Keratinocyte (primary cell): ENCODE results near the gene HOXD10. TPM values are rescaled to one million over a fixed set of nuclear protein-coding genes. Genes with fewer than 3 reads are reported as not detected.

Experiments
- DNase-seq: peaks from one replicate; pipeline ENCODE4 v3.0.0-alpha.2; 2011; ENCODE audit warnings: low read depth, missing footprints, low spot score
- FAIRE-seq: peaks from 2 replicates; lab custom pipeline; 2011; peaks lifted over from hg19 to GRCh38; lab: Jason Lieb, UNC
- H2AFZ ChIP-seq: 2 replicates; pipeline ENCODE4 v1.6.0; 2012; ENCODE audit warnings: low read length, control low read depth, inconsistent platforms; ENCODE audit not compliant: control insufficient read depth
- H3K27ac ChIP-seq: 2 replicates; pipeline ENCODE4 v1.5.1; 2011; ENCODE audit warnings: low read length; ENCODE audit not compliant: control insufficient read depth, insufficient read depth
- H3K27me3 ChIP-seq: 3 replicates; pipeline ENCODE4 v1.6.0; 2011; ENCODE audit warnings: low read length; ENCODE audit not compliant: control insufficient read depth, insufficient read depth; ENCODE audit errors: extremely low read depth
- H3K36me3 ChIP-seq, 2 experiments: 2 replicates in 1 of 2; 3 replicates in 1 of 2; pipeline ENCODE4 v1.5.1; 2011; ENCODE audit warnings: low read length in 2 of 2, mild to moderate bottlenecking in 1 of 2; ENCODE audit not compliant: control insufficient read depth in 2 of 2, insufficient read depth in 2 of 2; ENCODE audit errors: extremely low read depth in 1 of 2
- H3K4me1 ChIP-seq: 3 replicates; pipeline ENCODE4 v1.5.1; 2011; ENCODE audit warnings: low read length; ENCODE audit not compliant: control insufficient read depth, insufficient read depth; ENCODE audit errors: extremely low read depth
- H3K4me2 ChIP-seq: 3 replicates; pipeline ENCODE4 v1.6.0; 2011; ENCODE audit warnings: low read depth, low read length; ENCODE audit not compliant: control insufficient read depth, insufficient read depth; ENCODE audit errors: extremely low read depth
- H3K4me3 ChIP-seq, 3 experiments: fragments of 200-600 bp in 1 of 3; sonication (generic) in 1 of 3; 2 replicates in 2 of 3; 3 replicates in 1 of 3; pipeline ENCODE4 v1.5.1; 2011 to 2016; ENCODE audit warnings: low read length in 3 of 3, mild to moderate bottlenecking in 3 of 3, control low read depth in 2 of 3, inconsistent platforms in 1 of 3, low read depth in 1 of 3, mixed read lengths in 1 of 3, mixed run types in 1 of 3, moderate library complexity in 1 of 3; ENCODE audit not compliant: control insufficient read depth in 2 of 3, insufficient read depth in 2 of 3; ENCODE audit errors: extremely low read depth in 1 of 3
- H3K79me2 ChIP-seq: 2 replicates; pipeline ENCODE4 v1.6.0; 2012; ENCODE audit warnings: low read length; ENCODE audit not compliant: control insufficient read depth, insufficient read depth
- H3K9ac ChIP-seq: 3 replicates; pipeline ENCODE4 v1.6.0; 2011; ENCODE audit warnings: low read length; ENCODE audit not compliant: control insufficient read depth, insufficient read depth; ENCODE audit errors: extremely low read depth
- H3K9me1 ChIP-seq: 3 replicates; pipeline ENCODE4 v1.6.0; 2011; ENCODE audit warnings: low read length; ENCODE audit not compliant: control insufficient read depth, insufficient read depth; ENCODE audit errors: extremely low read depth
- H3K9me3 ChIP-seq: 2 replicates; pipeline ENCODE4 v1.5.1; 2012; ENCODE audit warnings: low read depth, low read length; ENCODE audit not compliant: control insufficient read depth
- H4K20me1 ChIP-seq: 3 replicates; pipeline ENCODE4 v1.6.0; 2011; ENCODE audit warnings: low read length; ENCODE audit not compliant: control insufficient read depth, insufficient read depth; ENCODE audit errors: extremely low read depth
- EZH2 ChIP-seq: IDR thresholded peaks from one replicate; pipeline ENCODE4 v1.6.1; 2012; ENCODE audit warnings: inconsistent platforms, mild to moderate bottlenecking, low read length, moderate library complexity
- dilution Hi-C: fragments of 300-500 bp; cut with MboI; formaldehyde crosslinking; loops from one replicate; pipeline ENCODE4 v1.7.0; 2020; ENCODE audit warnings: low sequenced_read_pairs; ENCODE audit not compliant: extremely low pct_ligation_motif_present
- polyA plus RNA-seq, 5 experiments: library from polyadenylated mRNA; depleted of rRNA in 3 of 5; stranded (reverse) in 3 of 5; stranded (forward) in 1 of 5; unstranded in 1 of 5; fragments of >200 nt; gene quantifications; 1 replicate in 1 of 5; 2 replicates in 3 of 5; 3 replicates in 1 of 5; pipeline versions ENCODE4 v1.2.1 to v1.2.3, GENCODE V29; 2011 to 2012; ENCODE audit warnings: missing spikeins in 2 of 5, low read depth in 1 of 5, low replicate concordance in 1 of 5
- TF ChIP-seq, protein P1 (sequence below), 3 experiments: IDR thresholded peaks in 1 of 3; conservative IDR thresholded peaks in 1 of 3; optimal IDR thresholded peaks in 1 of 3; 2 replicates in 2 of 3; 3 replicates in 1 of 3; pipeline versions ENCODE3 to v1.5.1; 2011; ENCODE audit warnings: low read length in 3 of 3, mild to moderate bottlenecking in 3 of 3, moderate library complexity in 2 of 3, control low read depth in 1 of 3, inconsistent platforms in 1 of 3; ENCODE audit not compliant: insufficient read depth in 2 of 3; ENCODE audit errors: extremely low read depth in 1 of 3

Gene HOXD10
- polyA plus RNA-seq, 1 donor (not counting 4 experiments of a cell fraction or from before 2014, with no cell fraction given), result not detected

DNA sequence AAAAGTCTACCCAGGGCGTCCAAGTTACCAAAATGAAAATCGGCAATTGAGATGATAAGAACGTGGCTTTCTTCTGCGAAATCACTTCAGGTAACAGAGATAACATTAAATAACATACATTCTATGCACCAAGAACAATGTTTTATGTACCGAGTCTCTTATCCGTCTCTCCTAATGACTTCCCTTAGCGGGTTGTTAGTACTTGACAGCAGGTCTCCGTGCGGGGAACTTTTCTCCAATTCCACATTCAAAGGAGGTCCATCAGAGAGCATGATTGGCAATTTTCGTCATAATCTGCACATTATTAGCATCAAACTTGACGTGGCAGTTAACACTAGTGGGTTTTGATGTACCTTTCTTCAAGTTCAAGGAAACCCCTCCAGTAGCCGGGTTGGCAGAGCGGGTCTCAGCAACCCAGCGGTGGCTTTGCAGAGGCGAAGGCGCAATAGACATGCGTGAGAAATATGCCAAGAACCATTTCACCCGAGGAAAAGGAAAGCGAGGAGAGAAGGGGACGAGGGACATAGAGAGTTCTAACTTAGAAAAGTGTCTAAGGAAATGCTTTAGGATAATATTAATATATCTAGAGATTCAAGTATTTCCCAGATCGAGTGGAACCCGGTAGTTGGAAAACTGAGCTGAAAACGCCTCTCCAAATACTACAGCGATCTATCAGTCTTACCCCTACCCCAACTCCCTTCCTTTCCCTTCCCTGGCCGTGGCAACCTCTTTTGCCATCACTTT lies 37.9 kb upstream of the HOXD10 start:
- FAIRE-seq, result no peak
- H3K4me1 ChIP-seq, result no peaks in the 10 kb centered on the region
- no peaks in the 10 kb centered on the region for H3K9me1 ChIP-seq
- H3K27me3 ChIP-seq, result peaks cover 90% of the 10 kb centered on the region
- H3K4me2 ChIP-seq, result no peak overlapping the region
- H2AFZ ChIP-seq, result no peak overlapping the region
- H3K79me2 ChIP-seq, result no peaks in the 10 kb centered on the region
- H3K9ac ChIP-seq, result no peak overlapping the region
- peak; percentile 52 for TF ChIP-seq EZH2
- TF ChIP-seq, protein P1, sequence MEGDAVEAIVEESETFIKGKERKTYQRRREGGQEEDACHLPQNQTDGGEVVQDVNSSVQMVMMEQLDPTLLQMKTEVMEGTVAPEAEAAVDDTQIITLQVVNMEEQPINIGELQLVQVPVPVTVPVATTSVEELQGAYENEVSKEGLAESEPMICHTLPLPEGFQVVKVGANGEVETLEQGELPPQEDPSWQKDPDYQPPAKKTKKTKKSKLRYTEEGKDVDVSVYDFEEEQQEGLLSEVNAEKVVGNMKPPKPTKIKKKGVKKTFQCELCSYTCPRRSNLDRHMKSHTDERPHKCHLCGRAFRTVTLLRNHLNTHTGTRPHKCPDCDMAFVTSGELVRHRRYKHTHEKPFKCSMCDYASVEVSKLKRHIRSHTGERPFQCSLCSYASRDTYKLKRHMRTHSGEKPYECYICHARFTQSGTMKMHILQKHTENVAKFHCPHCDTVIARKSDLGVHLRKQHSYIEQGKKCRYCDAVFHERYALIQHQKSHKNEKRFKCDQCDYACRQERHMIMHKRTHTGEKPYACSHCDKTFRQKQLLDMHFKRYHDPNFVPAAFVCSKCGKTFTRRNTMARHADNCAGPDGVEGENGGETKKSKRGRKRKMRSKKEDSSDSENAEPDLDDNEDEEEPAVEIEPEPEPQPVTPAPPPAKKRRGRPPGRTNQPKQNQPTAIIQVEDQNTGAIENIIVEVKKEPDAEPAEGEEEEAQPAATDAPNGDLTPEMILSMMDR (optimal IDR thresholded peaks at IDR 0.05 in 1 of 3, IDR thresholded peaks at IDR 0.05 in 1 of 3, conservative IDR thresholded peaks at IDR 0.05 in 1 of 3; ENCODE audit: extremely low read depth in 1 of 3, insufficient read depth in 2 of 3, low read length in 3 of 3), result no peak
- H3K27ac ChIP-seq, result no peak overlapping the region
- dilution Hi-C loops, result no loop called here
- no peak overlapping the region for H3K4me3 ChIP-seq
- no peaks in the 10 kb centered on the region for H3K36me3 ChIP-seq
- peaks cover 17% of the 10 kb centered on the region for H3K9me3 ChIP-seq
- no peak for DNase-seq
- H4K20me1 ChIP-seq, result no peaks in the 10 kb centered on the region

DNA sequence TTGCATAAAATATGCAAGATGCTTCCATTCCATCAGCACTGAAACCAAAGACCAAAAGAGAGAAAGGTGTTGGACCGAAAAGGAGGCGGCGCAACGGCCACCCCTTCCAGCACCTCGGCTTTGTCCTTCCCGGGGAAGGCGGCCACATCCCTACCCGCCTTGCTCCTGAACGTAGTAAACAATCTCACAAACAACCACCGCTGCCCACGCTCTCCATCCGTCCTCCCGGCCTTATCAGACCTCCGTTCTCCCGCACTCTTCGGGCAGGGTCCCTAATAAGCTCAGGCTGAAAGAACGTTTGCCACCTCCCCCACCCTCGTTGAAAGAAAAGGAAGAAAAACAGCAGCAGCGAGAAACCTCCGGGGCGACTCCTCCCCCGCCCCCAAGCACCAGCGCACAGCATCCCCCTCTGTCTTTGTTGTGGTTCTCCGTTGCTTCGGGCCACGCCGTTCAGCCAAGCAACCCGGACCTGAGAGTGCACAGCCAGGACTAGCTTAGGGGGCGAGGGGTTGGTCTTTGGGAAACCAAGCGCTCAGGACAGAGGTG lies 37.2 kb upstream of the HOXD10 start:
- dilution Hi-C loops, result no loop called here

More for the DNA sequence above, 37.2 kb upstream of the HOXD10 start:
- FAIRE-seq (no peak), DNase-seq (no peak)
- H3K9ac ChIP-seq, result no peak overlapping the region
- no peaks in the 10 kb centered on the region for H4K20me1 ChIP-seq
- no peaks in the 10 kb centered on the region for H3K36me3 ChIP-seq
- H3K4me1 ChIP-seq, result no peaks in the 10 kb centered on the region
- TF ChIP-seq, protein P1 (optimal IDR thresholded peaks at IDR 0.05 in 1 of 3, IDR thresholded peaks at IDR 0.05 in 1 of 3, conservative IDR thresholded peaks at IDR 0.05 in 1 of 3; ENCODE audit: extremely low read depth in 1 of 3, insufficient read depth in 2 of 3, low read length in 3 of 3), result no peak
- TF ChIP-seq EZH2, result peak; percentile 63
- no peak overlapping the region for H3K4me2 ChIP-seq
- no peaks in the 10 kb centered on the region for H3K79me2 ChIP-seq
- peaks cover 90% of the 10 kb centered on the region for H3K27me3 ChIP-seq
- no peak overlapping the region for H3K27ac ChIP-seq
- no peak overlapping the region for H3K4me3 ChIP-seq
- H2AFZ ChIP-seq, result no peak overlapping the region
- no peaks in the 10 kb centered on the region for H3K9me1 ChIP-seq
- H3K9me3 ChIP-seq, result peaks cover 18% of the 10 kb centered on the region
